GM06990 (cell line): ENCODE data around the gene DUSP6.
"Not testable (repeated sequence)": the region's sequence is repeated elsewhere in the genome, so short reads cannot be mapped to it uniquely, and the experiment has no call there.

ENCODE experiments used
- DNase-seq: peaks from one replicate; pipeline ENCODE4 v3.0.0-alpha.2; 2011; ENCODE audit not compliant: insufficient read length; ENCODE audit errors: extremely low read depth
- H3K27me3 ChIP-seq: replicated peaks from 2 replicates; pipeline ENCODE4 v1.6.0; 2011; ENCODE audit warnings: low read length; ENCODE audit not compliant: control insufficient read depth, insufficient read depth
- H3K36me3 ChIP-seq: 2 replicates; pipeline ENCODE4 v1.5.1; 2011; ENCODE audit warnings: low read length; ENCODE audit not compliant: control insufficient read depth, insufficient read depth
- H3K4me3 ChIP-seq: replicated peaks from 2 replicates; pipeline ENCODE4 v1.5.1; 2011; ENCODE audit warnings: low read depth, mild to moderate bottlenecking, control low read depth, low read length
- TF ChIP-seq, protein P1 (sequence below): IDR thresholded peaks from 2 replicates; pipeline ENCODE4 v1.5.1; 2011; ENCODE audit warnings: low read length, control low read depth, mild to moderate bottlenecking, inconsistent platforms; ENCODE audit not compliant: insufficient read depth, poor library complexity, severe bottlenecking

DUSP6 gene

DNA sequence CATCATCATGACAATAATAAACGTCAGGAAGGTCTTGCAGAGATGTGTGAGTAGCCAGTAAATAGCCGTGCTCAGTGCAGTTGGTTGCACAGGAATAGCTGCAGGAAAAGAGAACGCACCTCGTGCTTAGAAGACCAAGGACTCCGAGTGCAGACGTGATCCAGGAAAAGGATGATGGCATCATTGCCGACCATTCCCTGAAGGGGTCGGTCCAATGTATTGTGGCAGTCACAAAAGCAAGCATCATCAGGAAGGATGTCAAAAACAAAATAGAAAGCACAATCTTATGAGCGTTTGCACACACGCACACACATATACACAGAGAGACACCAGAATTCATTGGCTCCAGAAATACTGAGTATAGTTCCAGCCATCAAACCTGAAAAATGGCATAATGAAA, 12.8 kb downstream of the DUSP6 start:
- no peaks in the 10 kb centered on the region for H3K36me3 ChIP-seq
- TF ChIP-seq, protein P1, sequence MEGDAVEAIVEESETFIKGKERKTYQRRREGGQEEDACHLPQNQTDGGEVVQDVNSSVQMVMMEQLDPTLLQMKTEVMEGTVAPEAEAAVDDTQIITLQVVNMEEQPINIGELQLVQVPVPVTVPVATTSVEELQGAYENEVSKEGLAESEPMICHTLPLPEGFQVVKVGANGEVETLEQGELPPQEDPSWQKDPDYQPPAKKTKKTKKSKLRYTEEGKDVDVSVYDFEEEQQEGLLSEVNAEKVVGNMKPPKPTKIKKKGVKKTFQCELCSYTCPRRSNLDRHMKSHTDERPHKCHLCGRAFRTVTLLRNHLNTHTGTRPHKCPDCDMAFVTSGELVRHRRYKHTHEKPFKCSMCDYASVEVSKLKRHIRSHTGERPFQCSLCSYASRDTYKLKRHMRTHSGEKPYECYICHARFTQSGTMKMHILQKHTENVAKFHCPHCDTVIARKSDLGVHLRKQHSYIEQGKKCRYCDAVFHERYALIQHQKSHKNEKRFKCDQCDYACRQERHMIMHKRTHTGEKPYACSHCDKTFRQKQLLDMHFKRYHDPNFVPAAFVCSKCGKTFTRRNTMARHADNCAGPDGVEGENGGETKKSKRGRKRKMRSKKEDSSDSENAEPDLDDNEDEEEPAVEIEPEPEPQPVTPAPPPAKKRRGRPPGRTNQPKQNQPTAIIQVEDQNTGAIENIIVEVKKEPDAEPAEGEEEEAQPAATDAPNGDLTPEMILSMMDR, result no peak
- H3K27me3 ChIP-seq, result no peaks in the 10 kb centered on the region; the same call in 1 of the 2 replicates
- DNase-seq, result no peak
- no peak overlapping the region for H3K4me3 ChIP-seq

- not testable (repeated sequence) for DNase-seq, H3K4me3 ChIP-seq, H3K36me3 ChIP-seq, H3K27me3 ChIP-seq
Observed at GRCh38 chr12:89337136-89337535, 15.2 kb downstream of the DUSP6 start.

GRCh38 chr12:89335452-89336244, 16.7 kb downstream of the DUSP6 start:
- no peaks in the 10 kb centered on the region; the same call in 1 of the 2 replicates for H3K27me3 ChIP-seq
- no peak overlapping the region for H3K4me3 ChIP-seq
- no peaks in the 10 kb centered on the region for H3K36me3 ChIP-seq
- DNase-seq, result no peak
- TF ChIP-seq, protein P1, result no peak

DNA sequence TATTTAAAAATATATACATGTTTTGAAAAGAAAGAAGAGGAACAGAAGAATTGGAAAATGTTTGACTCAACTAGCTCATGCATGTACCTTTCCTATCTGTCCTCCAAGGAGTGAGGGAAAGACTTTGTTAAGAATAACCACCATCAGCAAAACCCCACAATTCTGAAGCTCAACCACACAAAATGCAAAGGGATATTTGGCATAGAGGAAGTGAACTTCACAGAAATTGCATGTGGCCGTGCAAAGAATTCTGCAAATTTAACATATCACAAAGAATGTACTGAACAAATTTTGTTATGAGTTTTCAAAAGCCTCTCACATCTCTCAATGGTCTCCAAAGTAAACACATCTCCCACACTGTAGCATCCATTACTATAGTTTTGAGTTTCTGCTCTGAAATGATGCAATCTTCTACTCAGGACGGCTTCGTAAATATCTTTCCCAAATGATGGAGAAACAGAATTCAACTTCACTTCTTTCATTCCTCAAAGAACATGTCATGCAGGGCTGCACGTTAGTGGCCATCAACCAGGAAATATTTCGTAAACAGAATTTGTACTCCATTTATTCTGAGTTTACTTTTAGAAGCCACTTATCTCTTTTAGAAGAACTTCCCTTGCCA, 17.6 kb downstream of the DUSP6 start:
- H3K27me3 ChIP-seq, result no peaks in the 10 kb centered on the region; the same call in 1 of the 2 replicates
- TF ChIP-seq, protein P1, result no peak
- DNase-seq, result no peak
- H3K4me3 ChIP-seq, result no peak overlapping the region
- no peaks in the 10 kb centered on the region for H3K36me3 ChIP-seq

- no peak overlapping the region for H3K4me3 ChIP-seq
- H3K36me3 ChIP-seq, result no peaks in the 10 kb centered on the region
- H3K27me3 ChIP-seq, result no peaks in the 10 kb centered on the region; the same call in 1 of the 2 replicates
- TF ChIP-seq, protein P1, result no peak
- no peak for DNase-seq
Observed at GRCh38 chr12:89333564-89334252, 18.6 kb downstream of the DUSP6 start.
